HG03521 (cell line): ENCODE data around the gene PKP4.
"Not testable (repeated sequence)": the region's sequence is repeated elsewhere in the genome, so short reads cannot be mapped to it uniquely, and the experiment has no call there.

ENCODE experiments used
- ATAC-seq: cut with Tn5 transposase; IDR thresholded peaks from one replicate; pipeline ENCODE4 v1.9.1; 2021; ENCODE audit warnings: mild to moderate bottlenecking, moderate library complexity; ENCODE audit not compliant: unreplicated experiment

The PKP4 gene

GRCh38 chr2:158671360-158672245 is 214.9 kb downstream of the PKP4 start:
- ATAC-seq = no peak

- no peak for ATAC-seq
Observed at GRCh38 chr2:158676295-158676694, 219.5 kb downstream of the PKP4 start.

- no peak for ATAC-seq
Observed at GRCh38 chr2:158676696-158677095, 219.9 kb downstream of the PKP4 start.

GRCh38 chr2:158677542-158677941 is 220.8 kb downstream of the PKP4 start:
- ATAC-seq = no peak

DNA sequence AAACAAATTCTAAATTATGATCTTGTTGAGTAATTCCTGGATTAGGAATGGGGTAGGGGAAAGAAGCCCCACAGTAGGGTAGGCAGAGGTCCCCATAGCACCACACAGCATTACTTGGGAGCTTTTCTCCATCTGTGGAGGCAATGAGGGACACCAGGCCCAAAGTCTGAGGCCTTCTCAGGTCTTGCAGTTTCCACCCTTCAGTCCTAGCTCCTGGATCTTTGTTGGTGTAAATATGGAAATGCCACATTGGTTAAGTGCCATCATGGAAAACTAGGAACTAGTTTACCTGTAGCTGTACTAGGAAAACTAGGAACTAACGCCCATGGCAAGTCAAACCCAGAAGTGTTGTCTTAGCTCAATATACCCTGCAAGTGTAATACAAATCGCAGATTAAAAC is 225.1 kb downstream of the PKP4 start:
- no peak for ATAC-seq

- ATAC-seq = no peak
Observed at GRCh38 chr2:158685646-158686045, 228.9 kb downstream of the PKP4 start.

DNA sequence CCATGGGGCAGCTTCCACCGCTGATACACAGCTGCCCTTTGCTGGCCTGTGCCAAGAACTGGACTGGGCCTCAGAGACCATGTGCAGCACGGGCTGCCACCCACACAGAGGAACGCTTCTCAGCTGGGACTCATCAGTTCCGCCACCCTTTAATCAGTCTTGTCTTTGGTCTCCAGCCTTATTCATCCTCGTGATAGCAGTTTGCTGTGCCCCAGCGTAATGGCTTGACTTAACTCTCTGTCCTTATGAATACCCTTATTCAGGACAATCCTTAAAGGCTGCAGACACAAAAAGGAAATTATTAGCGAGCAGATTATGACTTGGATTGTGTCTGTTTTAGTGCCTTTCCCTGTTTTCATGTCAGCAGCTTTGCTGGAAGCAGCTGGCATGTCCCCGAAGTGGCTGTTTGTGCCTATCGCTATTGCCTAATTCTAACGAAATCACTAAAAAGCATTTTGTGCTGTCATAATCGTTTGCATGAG is 229.5 kb downstream of the PKP4 start:
- no peak for ATAC-seq

GRCh38 chr2:158687315-158687714 is 230.6 kb downstream of the PKP4 start:
- ATAC-seq = no peak

GRCh38 chr2:158688721-158689120 is 232.0 kb downstream of the PKP4 start:
- no peak for ATAC-seq

DNA sequence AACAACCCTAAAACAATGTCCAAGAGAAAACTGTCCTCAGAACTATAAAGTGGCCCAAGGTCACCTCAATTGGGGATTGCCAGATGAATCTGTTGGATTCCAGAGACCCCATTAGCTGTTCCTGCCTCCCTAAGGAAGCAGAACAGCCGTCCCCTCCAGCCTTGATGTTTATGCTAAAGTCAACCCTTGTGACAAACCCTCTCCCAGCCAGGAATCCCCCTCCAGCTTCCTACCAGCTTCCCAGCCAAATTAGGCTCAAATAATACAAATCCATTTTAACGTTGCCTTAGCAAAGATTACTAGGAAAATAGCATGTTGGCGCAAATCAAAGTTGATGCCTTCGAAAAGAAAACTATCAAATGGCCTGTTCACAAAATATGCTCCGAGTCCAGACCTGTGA is 232.6 kb downstream of the PKP4 start:
- ATAC-seq = no peak

DNA sequence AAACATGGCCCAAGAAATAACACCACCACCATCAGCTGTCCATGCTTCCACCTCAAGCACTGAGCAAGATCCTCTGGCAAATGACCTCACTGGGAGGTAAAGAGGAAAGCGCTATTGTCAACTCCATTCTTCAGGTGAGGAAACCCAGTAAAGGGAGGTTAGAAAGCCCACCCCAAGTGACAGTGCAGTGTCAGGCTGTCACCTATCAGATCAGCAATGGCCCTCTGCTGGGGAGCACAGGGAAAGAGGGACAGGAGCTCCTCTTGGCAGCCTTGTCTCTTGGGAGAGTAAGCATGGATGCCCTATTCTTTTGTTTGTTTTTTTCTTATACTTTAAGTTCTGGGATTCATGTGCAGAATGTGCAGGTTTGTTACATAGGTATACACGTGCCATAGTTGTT is 234.1 kb downstream of the PKP4 start:
- ATAC-seq = no peak

- ATAC-seq = no peak
Observed at GRCh38 chr2:158691619-158692018, 234.9 kb downstream of the PKP4 start.

DNA sequence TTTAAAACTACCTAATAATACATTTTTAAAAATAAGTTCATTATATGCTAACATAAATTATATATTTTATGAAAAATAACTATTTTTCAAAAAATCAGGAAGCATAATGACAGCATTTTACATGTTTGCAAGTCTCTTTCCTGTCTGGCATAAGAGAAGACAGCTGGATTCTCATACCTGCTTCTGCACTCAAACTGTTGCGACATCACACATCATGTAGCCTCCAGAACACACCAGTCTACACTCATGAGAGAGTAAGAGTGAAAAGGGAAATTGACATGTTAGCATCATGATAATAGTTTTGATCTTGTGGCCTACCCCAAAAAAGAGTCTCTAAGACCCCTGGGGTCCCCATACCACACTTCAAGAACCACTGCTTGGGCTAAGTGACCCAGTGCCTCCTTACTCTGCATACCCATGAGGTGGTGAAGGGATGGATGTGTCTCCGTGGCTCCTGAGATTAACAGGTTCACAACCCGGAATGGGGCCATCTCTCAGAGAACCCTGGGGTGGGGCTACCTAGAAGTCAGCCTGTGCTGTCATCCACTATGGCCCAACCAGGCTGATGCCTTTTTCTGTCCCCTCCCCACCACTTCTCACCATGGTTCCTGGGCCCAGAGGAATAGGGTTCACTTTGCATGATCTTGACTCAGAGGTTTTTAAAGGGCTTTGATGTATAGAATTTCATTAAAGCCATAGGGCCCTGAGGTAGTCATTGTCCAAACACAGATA is 235.8 kb downstream of the PKP4 start:
- ATAC-seq = no peak

DNA sequence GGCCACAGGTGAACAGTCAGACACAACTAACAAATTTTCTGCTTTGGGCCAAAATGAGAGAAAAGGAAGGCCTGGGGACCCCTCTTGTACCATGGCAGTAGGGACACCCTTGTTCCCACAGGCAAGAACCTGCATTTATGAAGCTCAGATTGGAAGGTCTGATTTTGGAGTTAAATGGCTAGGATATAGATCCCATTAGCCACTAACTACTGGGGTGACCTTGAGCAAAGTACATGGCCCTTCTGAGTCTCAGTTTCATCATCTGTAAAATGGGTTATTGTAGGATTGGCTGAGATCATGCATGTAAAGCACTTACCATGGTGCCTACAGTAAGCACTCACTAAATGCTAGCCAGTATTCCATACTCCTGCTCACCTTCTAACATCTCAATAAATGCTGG is 236.7 kb downstream of the PKP4 start:
- no peak for ATAC-seq

DNA sequence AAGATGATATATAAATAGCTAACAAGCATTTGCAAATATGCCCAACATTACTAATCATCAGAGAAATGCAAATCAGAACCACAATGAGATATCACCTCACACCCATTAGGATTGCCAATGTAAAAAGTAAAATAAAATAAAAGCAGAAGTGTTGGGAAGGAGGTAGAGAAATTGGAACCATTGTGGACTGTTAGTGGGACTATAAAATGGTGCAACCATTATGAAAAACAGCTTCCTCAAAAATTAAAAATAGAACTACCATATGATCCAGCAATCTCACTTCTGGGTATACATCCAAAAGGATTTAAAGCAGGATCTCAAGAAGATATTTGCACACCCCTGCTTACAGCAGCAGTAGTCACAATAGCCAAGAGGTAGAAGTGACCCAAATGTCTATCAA is 238.6 kb downstream of the PKP4 start:
- ATAC-seq = no peak

- not testable (repeated sequence) for ATAC-seq
Observed at GRCh38 chr2:158695744-158696143, 239.0 kb downstream of the PKP4 start.

GRCh38 chr2:158699323-158699722 is 242.6 kb downstream of the PKP4 start:
- ATAC-seq = no peak

GRCh38 chr2:158701101-158701500 is 244.3 kb downstream of the PKP4 start:
- no peak for ATAC-seq

- ATAC-seq = no peak
Observed at GRCh38 chr2:158702740-158703139, 246.0 kb downstream of the PKP4 start.

- ATAC-seq = not testable (repeated sequence)
Observed at GRCh38 chr2:158704724-158705465, 248.1 kb downstream of the PKP4 start.

GRCh38 chr2:158712791-158713522 is 256.2 kb downstream of the PKP4 start:
- ATAC-seq = no peak
